T-helper 17 cell (primary cell): ENCODE data around the gene MANEAL. TPM values are rescaled to one million over a fixed set of nuclear protein-coding genes. Genes with fewer than 3 reads are reported as not detected.
"Not testable (repeated sequence)": the region's sequence is repeated elsewhere in the genome, so short reads cannot be mapped to it uniquely, and the experiment has no call there.

Experiments
- ATAC-seq: fragments of 150-1000 bp; cut with Tn5 transposase; 2 replicates; pipeline ENCODE4 v1.10.0; 2021; ENCODE audit warnings: mild to moderate bottlenecking, moderate library complexity
- DNase-seq, 3 donors: peaks; one replicate each; pipeline versions ENCODE4 v3.0.0 to v3.0.0-alpha.2; 2020 to 2021
- H3K9me3 ChIP-seq: one replicate; pipeline ENCODE4 v1.7.0; 2013; ENCODE audit warnings: low read length, mild to moderate bottlenecking; ENCODE audit not compliant: control insufficient read depth, poor library complexity, severe bottlenecking
- H3K27ac Mint-ChIP-seq: one replicate; pipeline ENCODE4 v1.8.0; 2022; ENCODE audit warnings: mild to moderate bottlenecking, moderate library complexity, mixed read lengths
- H3K27me3 Mint-ChIP-seq: one replicate; pipeline ENCODE4 v1.8.0; 2022; ENCODE audit warnings: mixed read lengths
- H3K36me3 Mint-ChIP-seq: one replicate; pipeline ENCODE4 v1.8.0; 2022; ENCODE audit warnings: low read depth, mixed read lengths
- H3K4me1 Mint-ChIP-seq: one replicate; pipeline ENCODE4 v1.8.0; 2022; ENCODE audit warnings: mild to moderate bottlenecking, mixed read lengths
- H3K4me3 Mint-ChIP-seq: one replicate; pipeline ENCODE4 v1.8.0; 2022; ENCODE audit warnings: mild to moderate bottlenecking, moderate library complexity, mixed read lengths
- total RNA-seq, 4 donors: library from RNA in 2 of 4; stranded (reverse) in 2 of 4; gene quantifications; one replicate each; pipeline ENCODE4 v1.2.3 and lab custom pipeline; 2022 to 2026

Gene MANEAL
- total RNA-seq, 2 donors from 2014 or later, result 0.73 to 0.92 TPM

DNA sequence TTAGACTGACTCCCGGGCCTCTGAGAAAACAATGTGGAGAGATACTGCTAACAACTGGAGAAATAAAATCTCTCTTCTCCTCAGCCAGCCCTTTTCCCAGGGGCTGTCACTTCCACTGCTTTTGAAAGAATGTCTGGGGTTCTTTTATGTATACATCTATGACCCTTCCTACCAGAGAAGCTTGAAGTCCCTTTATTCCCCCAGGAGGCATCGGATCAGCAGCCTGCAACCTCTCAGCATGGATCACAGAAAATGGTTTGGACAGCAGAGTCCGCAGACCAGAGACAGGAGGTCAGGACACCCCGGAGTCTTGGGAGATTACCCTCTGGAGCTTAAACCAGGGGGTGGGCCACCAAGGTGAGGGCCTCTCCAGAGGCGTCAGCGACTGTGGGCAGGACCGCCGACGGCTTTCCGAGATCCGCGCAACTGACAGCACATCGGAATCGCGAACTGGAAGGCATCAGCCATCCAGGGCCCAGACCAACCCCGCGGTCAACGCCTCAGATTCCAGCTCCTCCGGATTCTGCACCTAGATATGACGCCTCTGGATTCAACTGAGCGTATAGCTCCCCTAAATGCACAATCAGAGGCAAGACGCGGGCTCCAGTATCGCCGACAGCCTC is 29.7 kb upstream of the MANEAL start:
- no peak for ATAC-seq
- no peaks in the 10 kb centered on the region for H3K9me3 ChIP-seq
- peaks cover 4% of the 10 kb centered on the region for H3K36me3 Mint-ChIP-seq
- H3K27ac Mint-ChIP-seq, result no peak overlapping the region
- peaks cover 61% of the 10 kb centered on the region for H3K27me3 Mint-ChIP-seq
- no peak for DNase-seq
- no peak overlapping the region for H3K4me3 Mint-ChIP-seq
- H3K4me1 Mint-ChIP-seq, result peaks cover 4% of the 10 kb centered on the region

DNA sequence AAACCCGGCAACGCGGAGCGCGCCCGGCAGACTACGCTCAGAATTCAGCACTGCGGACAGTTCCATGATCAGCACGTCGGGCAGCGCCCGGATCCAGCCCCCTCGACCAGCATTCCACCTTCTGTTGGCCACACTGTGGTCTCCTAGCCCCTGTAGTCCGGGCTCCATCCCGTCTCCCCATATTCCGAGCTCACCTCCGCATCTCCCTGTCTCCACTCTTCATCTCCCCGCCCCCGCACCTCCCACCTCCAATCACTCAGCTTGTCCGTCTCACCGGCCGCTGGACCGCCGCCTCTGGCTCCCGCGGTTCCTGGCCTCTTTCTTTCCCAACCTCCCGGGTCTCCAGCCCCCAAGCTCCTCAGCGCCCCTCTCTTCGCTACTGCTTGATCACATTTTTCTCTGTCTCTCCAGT is 29.2 kb upstream of the MANEAL start:
- Mint-ChIP-seq H3K27ac (no peak overlapping the region), H3K36me3 (peaks cover 4% of the 10 kb centered on the region), H3K4me3 (no peak overlapping the region), H3K27me3 (peaks cover 66% of the 10 kb centered on the region), H3K4me1 (peaks cover 4% of the 10 kb centered on the region)
- ATAC-seq, result no peak
- H3K9me3 ChIP-seq, result no peaks in the 10 kb centered on the region
- DNase-seq, result peak in 1 of 3 donors; percentile 18

DNA sequence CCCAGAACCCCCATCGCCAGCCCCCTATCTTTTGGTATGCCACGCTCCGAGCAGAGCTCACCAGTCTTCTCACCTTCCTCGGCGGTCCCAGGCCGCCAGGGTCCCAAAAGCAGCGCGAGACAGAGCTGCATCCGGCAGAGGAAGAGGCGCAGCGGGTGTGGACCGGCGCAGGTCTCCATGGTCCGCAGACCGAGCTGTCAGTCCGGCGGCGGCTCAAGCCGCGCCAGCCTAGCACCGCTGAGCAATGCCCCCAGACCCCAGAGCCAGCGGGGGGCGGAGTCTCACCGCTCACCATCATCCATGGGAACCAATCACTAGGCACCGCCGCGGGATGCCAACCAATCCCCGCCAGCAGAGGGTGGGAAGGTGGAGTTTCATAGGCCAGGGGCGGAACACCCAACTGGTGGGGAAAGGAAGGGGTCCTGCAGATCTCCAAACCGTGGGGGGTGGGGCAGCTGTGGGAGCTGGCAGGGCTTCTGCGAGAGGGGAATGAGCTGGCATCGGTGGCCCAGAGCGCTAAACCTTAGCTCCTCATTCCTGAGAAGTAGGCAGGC is 28.7 kb upstream of the MANEAL start, which contains the start of gene EPHA10:
EPHA10 (minus strand) TSS at position 233 of the 554 bp plus-strand sequence; CDS start at position 179, 54 bp downstream.
- Mint-ChIP-seq H3K4me3 (peak within 1 kb of the TSS; percentile 66), H3K4me1 (peaks cover 4% of the 10 kb centered on the region)

DNA sequence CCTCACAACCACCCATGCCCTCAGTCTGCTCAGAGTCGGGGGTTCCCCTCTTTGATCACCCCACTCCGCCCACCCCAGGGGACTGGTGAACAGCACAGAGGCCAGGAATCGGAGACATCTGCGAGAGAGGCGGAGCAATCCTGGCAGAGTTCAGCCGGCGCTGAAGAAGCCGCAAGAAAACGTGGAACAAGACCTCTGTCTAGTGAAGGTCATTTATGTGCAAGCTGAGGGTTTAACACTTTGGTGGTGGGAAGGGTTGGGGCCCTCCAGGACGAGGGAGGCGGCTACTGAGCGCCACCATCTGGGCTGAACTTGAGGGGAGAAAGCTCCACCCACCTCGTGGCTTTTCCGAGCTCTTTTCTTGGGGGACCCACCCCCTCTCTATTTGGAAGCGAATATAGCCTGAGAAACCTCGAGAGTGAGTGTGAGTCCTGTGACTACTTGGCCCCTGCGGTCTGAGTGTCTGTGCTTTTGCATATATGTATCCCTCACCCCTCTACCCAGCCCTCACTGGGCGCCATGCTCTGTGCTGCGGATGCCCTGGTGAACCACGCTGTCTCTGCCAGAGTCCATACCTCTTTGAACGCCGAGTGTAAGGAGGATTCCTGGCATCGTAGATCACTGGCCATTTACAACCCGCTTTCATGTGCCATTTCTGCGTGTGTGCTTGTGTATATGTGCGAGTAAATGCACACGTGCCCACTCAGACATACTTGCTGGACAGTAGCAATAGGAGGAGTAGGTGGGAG is 27.6 kb upstream of the MANEAL start:
- ATAC-seq (peak; percentile 63), DNase-seq (no peak)
- no peak overlapping the region for H3K27ac Mint-ChIP-seq
- no peaks in the 10 kb centered on the region for H3K9me3 ChIP-seq
- H3K36me3 Mint-ChIP-seq, result peaks cover 6% of the 10 kb centered on the region
- peaks cover 81% of the 10 kb centered on the region for H3K27me3 Mint-ChIP-seq
- peaks cover 4% of the 10 kb centered on the region for H3K4me1 Mint-ChIP-seq
- H3K4me3 Mint-ChIP-seq, result peak overlapping the region; percentile 66

More for the DNA sequence above, 28.7 kb upstream of the MANEAL start, which contains the start of gene EPHA10:
- DNase-seq (no peak), ATAC-seq (no peak)
- peaks cover 71% of the 10 kb centered on the region for H3K27me3 Mint-ChIP-seq
- no peak within 1 kb of the TSS for H3K27ac Mint-ChIP-seq
- H3K36me3 Mint-ChIP-seq, result peaks cover 4% of the 10 kb centered on the region
- no peaks in the 10 kb centered on the region for H3K9me3 ChIP-seq

DNA sequence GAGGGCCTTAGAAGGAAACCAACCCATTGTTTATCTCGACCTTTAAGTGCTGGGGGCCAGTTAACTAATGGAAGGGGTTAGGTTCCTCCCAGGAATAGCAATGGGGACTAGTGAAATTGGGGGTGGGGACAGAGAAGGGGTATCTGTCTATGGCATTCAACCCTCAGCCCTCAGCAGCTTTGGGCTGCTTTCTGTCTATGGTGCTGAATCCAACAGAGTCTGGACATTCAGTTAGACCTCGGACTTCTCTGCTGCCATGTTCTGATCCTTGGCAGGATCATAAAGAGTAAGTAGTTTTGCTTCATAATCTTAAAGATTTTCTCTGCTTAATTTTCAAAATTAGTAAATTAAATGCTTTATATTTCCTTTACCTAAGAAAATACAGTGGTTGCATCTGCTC is 26.2 kb upstream of the MANEAL start:
- Mint-ChIP-seq H3K27ac (no peak overlapping the region), H3K4me1 (peaks cover 4% of the 10 kb centered on the region), H3K4me3 (no peak overlapping the region), H3K27me3 (peaks cover 73% of the 10 kb centered on the region), H3K36me3 (peaks cover 6% of the 10 kb centered on the region)
- no peaks in the 10 kb centered on the region for H3K9me3 ChIP-seq
- DNase-seq (no peak), ATAC-seq (no peak)

DNA sequence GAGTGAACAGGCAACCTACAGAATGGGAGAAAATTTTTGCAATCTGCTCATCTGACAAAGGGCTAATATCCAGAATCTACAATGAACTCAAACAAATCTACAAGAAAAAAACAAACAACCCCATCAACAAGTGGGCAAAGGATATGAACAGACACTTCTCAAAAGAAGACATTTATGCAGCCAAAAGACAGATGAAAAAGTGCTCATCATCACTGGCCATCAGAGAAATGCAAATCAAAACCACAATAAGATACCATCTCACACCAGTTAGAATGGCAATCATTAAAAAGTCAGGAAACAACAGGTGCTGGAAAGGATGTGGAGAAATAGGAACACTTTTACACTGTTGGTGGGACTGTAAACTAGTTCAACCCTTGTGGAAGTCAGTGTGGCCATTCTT is 22.2 kb upstream of the MANEAL start:
- not testable (repeated sequence) for H3K4me3 Mint-ChIP-seq, H3K4me1 Mint-ChIP-seq, ATAC-seq, H3K27ac Mint-ChIP-seq, DNase-seq, H3K9me3 ChIP-seq, H3K36me3 Mint-ChIP-seq
- H3K27me3 Mint-ChIP-seq, result peaks cover 43% of the 10 kb centered on the region

DNA sequence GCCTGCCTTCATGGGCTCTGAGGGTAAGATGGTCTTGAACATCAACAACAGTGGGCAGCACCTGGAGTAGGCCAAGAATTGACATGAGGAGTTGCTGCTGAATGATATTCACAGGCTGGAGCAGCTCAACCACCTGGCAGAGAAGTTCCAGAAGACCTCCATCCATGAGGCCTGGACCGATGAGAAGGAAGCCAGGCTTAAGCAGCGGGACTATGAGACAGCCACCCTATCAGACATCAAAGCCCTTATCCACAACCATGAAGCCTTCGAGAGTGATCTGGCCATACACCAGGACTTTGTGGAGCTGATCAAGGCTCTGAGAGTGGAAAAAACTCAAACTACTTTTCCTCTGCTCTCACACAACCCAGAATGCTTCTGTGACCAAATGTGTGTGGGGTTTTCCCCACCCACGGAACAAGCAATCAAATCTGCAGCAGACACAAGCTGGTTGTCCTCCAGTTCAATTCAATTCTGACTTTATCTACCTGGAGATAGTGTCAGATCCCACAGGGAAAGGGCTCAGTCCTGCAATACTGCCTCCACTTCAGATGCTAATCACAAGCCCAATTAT is 16.6 kb upstream of the MANEAL start:
- no peak for DNase-seq
- Mint-ChIP-seq H3K27me3 (peaks cover 25% of the 10 kb centered on the region), H3K4me3 (no peak overlapping the region), H3K4me1 (peaks cover 5% of the 10 kb centered on the region), H3K36me3 (no peaks in the 10 kb centered on the region), H3K27ac (no peak overlapping the region)
- H3K9me3 ChIP-seq, result no peaks in the 10 kb centered on the region
- ATAC-seq, result no peak

DNA sequence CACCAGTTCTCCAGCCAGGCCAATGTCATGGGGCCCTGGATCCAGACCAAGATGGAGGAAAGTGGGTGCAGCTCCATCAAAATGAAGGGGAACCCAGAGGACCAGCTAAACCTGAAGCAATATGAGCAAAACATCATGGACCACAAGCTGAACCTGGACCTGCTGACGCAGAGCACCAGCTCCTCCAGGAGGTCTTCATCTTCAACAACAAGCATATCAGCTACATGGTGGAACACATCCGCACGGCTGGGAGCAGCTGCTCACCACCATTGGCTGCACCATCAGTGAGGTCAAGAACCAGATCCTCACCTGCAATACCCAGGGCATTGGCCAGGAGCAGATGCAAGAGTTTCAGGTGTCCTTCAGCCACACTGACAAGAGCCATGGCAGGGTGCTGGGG is 15.0 kb upstream of the MANEAL start:
- Mint-ChIP-seq H3K27me3 (peaks cover 25% of the 10 kb centered on the region), H3K27ac (no peak overlapping the region), H3K4me3 (no peak overlapping the region), H3K36me3 (no peaks in the 10 kb centered on the region), H3K4me1 (peaks cover 5% of the 10 kb centered on the region)
- ATAC-seq, result no peak
- no peak for DNase-seq
- no peaks in the 10 kb centered on the region for H3K9me3 ChIP-seq

DNA sequence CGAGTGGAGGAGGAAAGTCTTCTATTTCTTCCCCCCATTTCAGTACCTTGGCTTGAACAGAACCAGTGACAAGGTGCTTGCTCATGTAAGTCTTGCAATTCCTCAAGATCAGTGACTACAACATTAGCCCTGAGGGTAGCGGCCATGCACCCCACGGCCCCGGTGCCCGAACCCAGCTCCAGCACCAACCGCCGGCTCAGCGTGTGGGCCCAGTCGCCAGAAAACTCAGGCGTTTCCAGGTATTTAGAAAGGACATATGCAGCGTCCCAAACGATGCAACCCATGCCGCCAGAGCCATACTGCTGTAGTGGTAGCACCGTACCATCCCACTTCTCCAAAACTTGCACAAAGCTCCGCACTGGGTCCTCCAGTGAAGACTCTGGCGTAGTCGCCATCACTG is 11.2 kb upstream of the MANEAL start:
- no peak overlapping the region for H3K4me3 Mint-ChIP-seq
- H3K36me3 Mint-ChIP-seq, result peaks cover 3% of the 10 kb centered on the region
- H3K9me3 ChIP-seq, result no peaks in the 10 kb centered on the region
- peaks cover 3% of the 10 kb centered on the region for H3K4me1 Mint-ChIP-seq
- peaks cover 41% of the 10 kb centered on the region for H3K27me3 Mint-ChIP-seq
- H3K27ac Mint-ChIP-seq, result no peak overlapping the region
- ATAC-seq (no peak), DNase-seq (no peak)

DNA sequence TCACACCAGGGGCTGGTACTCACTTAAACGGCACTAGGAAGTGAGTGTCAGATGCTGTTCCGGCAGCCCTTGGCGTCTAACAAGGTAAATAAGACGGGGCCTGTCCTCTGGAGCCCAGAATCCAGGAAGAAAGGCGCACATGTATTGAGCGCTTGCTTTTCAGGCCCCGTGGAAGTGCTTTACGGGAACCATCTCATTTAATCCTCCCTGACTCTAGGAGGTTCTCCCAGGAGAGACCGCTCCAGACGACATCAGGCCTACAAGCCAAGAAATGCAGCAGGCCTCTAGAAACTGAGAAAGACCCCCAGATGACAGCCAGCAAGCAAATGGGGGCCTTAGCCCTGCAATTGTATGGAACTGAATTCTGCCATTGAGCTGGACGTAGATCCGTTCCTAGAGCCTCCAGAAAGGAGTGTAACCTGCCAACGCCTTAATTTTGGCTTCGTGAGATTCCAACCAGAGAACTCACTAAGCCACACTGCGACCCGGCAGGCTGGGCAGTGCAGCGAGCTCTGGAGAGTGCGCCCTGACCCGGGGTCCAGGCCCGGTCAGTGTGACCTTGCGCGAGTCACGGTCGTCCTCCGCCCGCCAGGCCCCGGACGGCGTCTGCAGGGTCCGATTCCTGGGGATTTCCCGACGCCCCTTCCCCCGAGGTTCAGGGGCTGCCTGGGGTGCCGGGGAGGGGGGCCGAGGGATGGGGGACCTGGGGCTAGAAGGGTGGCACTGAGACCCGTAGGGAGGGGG is 532 bp upstream of the MANEAL start:
- Mint-ChIP-seq H3K27me3 (peaks cover 42% of the 10 kb centered on the region), H3K27ac (no peak overlapping the region), H3K4me3 (peak overlapping the region; percentile 45), H3K4me1 (peaks cover 5% of the 10 kb centered on the region), H3K36me3 (peaks cover 4% of the 10 kb centered on the region)
- DNase-seq, result no peak
- H3K9me3 ChIP-seq, result no peaks in the 10 kb centered on the region
- no peak for ATAC-seq

DNA sequence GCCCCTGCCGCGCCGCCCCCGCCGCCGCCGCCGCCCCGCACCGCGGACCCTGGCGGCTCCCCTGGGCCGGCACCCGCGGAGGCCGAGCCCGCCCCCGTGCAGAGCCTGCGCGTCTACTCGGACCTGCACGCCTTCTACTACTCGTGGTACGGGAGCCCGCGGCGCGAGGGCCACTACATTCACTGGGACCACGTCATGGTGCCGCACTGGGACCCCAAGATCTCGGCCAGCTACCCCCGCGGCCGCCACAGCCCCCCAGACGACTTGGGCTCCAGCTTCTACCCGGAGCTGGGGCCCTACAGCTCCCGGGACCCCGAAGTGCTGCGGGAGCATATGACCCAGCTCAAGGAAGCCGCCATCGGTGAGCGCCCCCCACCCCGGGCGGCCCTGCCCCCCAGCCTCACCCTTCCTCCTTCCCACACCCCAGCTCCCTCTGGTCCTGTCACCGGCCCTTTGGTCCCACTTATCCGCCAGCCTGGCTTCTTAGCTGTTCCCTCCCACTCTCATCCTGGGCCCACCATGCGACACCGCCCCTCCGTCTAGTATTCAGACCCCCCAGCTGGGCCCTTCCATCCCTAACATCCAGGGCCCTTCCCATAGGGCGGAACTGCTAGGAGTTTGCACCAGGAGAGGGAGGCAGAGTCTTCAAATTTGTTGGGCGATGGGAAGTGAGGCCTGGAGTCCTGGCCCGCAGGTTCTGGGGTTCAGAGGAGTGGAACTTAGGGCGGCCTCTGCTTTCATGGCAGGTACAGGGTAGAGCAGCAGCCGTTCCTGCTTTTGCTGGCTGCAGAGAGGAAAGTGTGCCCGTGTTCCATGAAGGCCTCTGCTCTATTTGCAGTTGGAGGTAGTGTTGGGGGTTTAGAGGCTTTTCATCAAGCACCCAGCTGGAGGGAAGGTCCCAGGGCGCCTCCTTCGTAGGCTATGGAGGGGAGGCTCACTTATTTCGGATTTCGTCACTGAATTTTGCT is 1.0 kb downstream of the MANEAL start:
- H3K27me3 Mint-ChIP-seq, result peaks cover 31% of the 10 kb centered on the region
- no peaks in the 10 kb centered on the region for H3K9me3 ChIP-seq
- peak overlapping the region; percentile 88 for H3K4me3 Mint-ChIP-seq
- peak; percentile 35 for ATAC-seq
- H3K27ac Mint-ChIP-seq, result no peak overlapping the region
- H3K36me3 Mint-ChIP-seq, result peaks cover 7% of the 10 kb centered on the region
- peaks cover 8% of the 10 kb centered on the region for H3K4me1 Mint-ChIP-seq
- DNase-seq, result no peak
